Ishikawa (cell line): Measurements from ENCODE around the gene PAK5.

Source experiments
- CEBPB ChIP-seq: IDR thresholded peaks from 2 replicates; pipeline ENCODE4 v1.6.1; 2012
- EGR1 ChIP-seq: IDR thresholded peaks from 2 replicates; pipeline ENCODE4 v1.6.1; 2012
- EP300 ChIP-seq: IDR thresholded peaks from 2 replicates; pipeline ENCODE4 v1.6.1; 2012; ENCODE audit warnings: borderline replicate concordance
- NFIC ChIP-seq: IDR thresholded peaks from 2 replicates; pipeline ENCODE4 v1.6.1; 2012
- RAD21 ChIP-seq: IDR thresholded peaks from 2 replicates; pipeline ENCODE4 v1.6.1; 2012; ENCODE audit warnings: low read depth
- TAF1 ChIP-seq: IDR thresholded peaks from 2 replicates; pipeline ENCODE4 v1.6.1; 2012; ENCODE audit warnings: low read depth, mild to moderate bottlenecking
- YY1 ChIP-seq: IDR thresholded peaks from 2 replicates; pipeline ENCODE4 v1.6.1; 2012; ENCODE audit warnings: low read depth
- TF ChIP-seq, protein P1 (sequence below): IDR thresholded peaks from 2 replicates; pipeline ENCODE4 v1.6.1; 2012
- TF ChIP-seq, protein P2 (sequence below): IDR thresholded peaks from 2 replicates; pipeline ENCODE4 v1.6.1; 2012; ENCODE audit warnings: low read depth, mild to moderate bottlenecking

DNA sequence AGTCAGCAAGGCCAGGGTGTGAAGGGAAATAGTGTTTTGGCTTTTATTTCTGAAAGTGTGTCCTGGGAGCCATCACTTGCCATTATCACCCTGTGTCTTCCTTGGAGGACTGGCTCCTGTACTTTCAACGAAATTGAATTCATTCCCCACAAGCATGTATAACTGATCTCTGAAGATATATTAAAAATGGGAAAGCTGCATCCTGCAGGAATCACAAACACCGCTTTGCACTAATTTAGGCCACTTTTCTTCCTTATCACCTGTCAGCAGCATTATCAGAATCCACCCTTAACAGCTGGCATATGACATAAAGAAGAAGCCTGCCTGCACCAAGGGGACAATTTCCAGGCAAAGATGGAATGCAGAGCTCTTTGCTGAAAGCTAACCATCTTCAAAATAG, 268.3 kb downstream of the PAK5 start:
- TF ChIP-seq, protein P1, sequence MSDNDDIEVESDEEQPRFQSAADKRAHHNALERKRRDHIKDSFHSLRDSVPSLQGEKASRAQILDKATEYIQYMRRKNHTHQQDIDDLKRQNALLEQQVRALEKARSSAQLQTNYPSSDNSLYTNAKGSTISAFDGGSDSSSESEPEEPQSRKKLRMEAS = no peak
- no peak for TF ChIP-seq RAD21
- no peak for TF ChIP-seq EGR1
- TF ChIP-seq, protein P2, sequence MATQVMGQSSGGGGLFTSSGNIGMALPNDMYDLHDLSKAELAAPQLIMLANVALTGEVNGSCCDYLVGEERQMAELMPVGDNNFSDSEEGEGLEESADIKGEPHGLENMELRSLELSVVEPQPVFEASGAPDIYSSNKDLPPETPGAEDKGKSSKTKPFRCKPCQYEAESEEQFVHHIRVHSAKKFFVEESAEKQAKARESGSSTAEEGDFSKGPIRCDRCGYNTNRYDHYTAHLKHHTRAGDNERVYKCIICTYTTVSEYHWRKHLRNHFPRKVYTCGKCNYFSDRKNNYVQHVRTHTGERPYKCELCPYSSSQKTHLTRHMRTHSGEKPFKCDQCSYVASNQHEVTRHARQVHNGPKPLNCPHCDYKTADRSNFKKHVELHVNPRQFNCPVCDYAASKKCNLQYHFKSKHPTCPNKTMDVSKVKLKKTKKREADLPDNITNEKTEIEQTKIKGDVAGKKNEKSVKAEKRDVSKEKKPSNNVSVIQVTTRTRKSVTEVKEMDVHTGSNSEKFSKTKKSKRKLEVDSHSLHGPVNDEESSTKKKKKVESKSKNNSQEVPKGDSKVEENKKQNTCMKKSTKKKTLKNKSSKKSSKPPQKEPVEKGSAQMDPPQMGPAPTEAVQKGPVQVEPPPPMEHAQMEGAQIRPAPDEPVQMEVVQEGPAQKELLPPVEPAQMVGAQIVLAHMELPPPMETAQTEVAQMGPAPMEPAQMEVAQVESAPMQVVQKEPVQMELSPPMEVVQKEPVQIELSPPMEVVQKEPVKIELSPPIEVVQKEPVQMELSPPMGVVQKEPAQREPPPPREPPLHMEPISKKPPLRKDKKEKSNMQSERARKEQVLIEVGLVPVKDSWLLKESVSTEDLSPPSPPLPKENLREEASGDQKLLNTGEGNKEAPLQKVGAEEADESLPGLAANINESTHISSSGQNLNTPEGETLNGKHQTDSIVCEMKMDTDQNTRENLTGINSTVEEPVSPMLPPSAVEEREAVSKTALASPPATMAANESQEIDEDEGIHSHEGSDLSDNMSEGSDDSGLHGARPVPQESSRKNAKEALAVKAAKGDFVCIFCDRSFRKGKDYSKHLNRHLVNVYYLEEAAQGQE = no peak
- TF ChIP-seq TAF1 = no peak
- no peak for TF ChIP-seq YY1
- TF ChIP-seq EP300 = no peak
- no peak for TF ChIP-seq CEBPB
- no peak for TF ChIP-seq NFIC
